Suppressor macrophage treated with lipopolysaccharide for 4 hours (primary cell): Measurements from ENCODE around the gene UFSP1.

ENCODE experiments used
- DNase-seq: peaks from one replicate; pipeline ENCODE4 v3.0.0-alpha.2; 2020

UFSP1 gene

GRCh38 chr7:100854146-100854895 is 35.2 kb downstream of the UFSP1 start:
- DNase-seq: no peak

- peak; percentile 95 for DNase-seq
These were observed 37.3 kb downstream of the UFSP1 start, which contains the start of gene SLC12A9 for GRCh38 chr7:100852048-100852872. SLC12A9 (plus strand) TSS chr7:100852713; CDS start chr7:100854198, 1,485 bp downstream.

GRCh38 chr7:100847360-100847759 is 42.2 kb downstream of the UFSP1 start:
- no peak for DNase-seq

- DNase-seq: no peak
These were observed 48.9 kb downstream of the UFSP1 start for GRCh38 chr7:100840470-100841100.

- no peak for DNase-seq
These were observed 50.2 kb downstream of the UFSP1 start for GRCh38 chr7:100839361-100839760.
